ENCODE data around the gene PGC. TPM values are rescaled to one million over a fixed set of nuclear protein-coding genes. Genes with fewer than 3 reads are reported as not detected.

PGC gene
- total RNA-seq, 2 experiments from 2014 or later: not detected

GRCh38 chr6:41785254-41785653, 38.1 kb upstream of the PGC start:
- Mint-ChIP-seq H3K27ac (no peak overlapping the region), H3K9me3 (ENCODE audit: low read depth) (no peaks in the 10 kb centered on the region), H3K27me3 (peaks cover 7% of the 10 kb centered on the region), H3K4me3 (peak overlapping the region; percentile 34), H3K36me3 (ENCODE audit: low read depth) (peaks cover 16% of the 10 kb centered on the region), H3K4me1 (peaks cover 20% of the 10 kb centered on the region)
- ATAC-seq: no peak
- POLR2A ChIA-PET: no interaction called here
- CTCF ChIA-PET: interaction anchor here (0.6 to 5.4 kb wide), 7 partner anchors 10 to 267 kb away, joined by 3 to 63 read pairs (median 5); no protein-coding TSS in a partner anchor
- no peak for DNase-seq
- intact Hi-C loops (cut with DNase I, micrococcal nuclease): loop anchor here (5.0 to 10.0 kb wide), 4 partner anchors 780 to 1270 kb away; partner anchors contain the start of genes BICRAL (in 1 of the 2), CUL7 (in 1 of the 2), KLC4 (in 1 of the 2) and MRPL2 (in 1 of the 2)

DNA sequence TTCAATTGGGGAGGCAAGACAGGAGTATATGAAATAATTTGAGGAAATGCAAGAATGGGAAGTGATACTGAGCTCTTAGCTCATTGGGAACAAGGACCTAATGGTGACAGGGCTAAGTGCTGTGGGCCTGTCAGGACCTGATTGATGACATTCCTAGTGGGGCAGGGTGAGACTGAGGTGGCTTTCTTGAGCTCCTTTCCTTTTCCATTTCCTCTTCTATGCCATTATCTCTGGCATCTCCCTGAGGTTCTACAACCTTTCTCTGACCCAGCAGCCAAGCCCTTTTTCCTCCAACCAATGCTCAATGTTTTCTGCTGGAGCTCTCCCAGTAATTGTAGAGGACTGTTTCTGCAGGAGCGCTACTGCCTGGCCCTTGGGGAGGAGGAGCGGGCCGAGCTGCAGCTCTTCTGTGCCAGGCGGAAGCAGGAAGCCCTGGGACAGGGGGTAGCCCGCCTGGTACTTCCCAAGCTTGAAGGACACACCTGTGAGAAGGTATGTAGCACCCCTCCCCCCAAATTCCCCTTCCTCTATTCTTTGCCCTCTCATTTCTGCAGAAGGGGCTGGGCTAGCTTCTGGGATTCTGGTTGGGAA, 37.5 kb upstream of the PGC start:
- DNase-seq (no peak), ATAC-seq (no peak)
- peaks cover 7% of the 10 kb centered on the region for H3K27me3 Mint-ChIP-seq
- ChIA-PET CTCF (interaction anchor here (0.6 to 5.4 kb wide), 15 partner anchors 9 to 777 kb away, joined by 3 to 63 read pairs (median 3); partner anchors contain the start of gene MRPS10), POLR2A (no interaction called here)
- H3K4me1 Mint-ChIP-seq: peaks cover 16% of the 10 kb centered on the region
- H3K27ac Mint-ChIP-seq: no peak overlapping the region
- peaks cover 11% of the 10 kb centered on the region for H3K36me3 Mint-ChIP-seq (ENCODE audit: low read depth)
- intact Hi-C loops (cut with DNase I, micrococcal nuclease): loop anchor here (5.0 to 10.0 kb wide), 6 partner anchors 153 to 1270 kb away; partner anchors contain the start of genes BICRAL (in 1 of the 2), CUL7 (in 1 of the 2), KLC4 (in 1 of the 2) and MRPL2 (in 1 of the 2)
- peak overlapping the region; percentile 34 for H3K4me3 Mint-ChIP-seq
- no peaks in the 10 kb centered on the region for H3K9me3 Mint-ChIP-seq (ENCODE audit: low read depth)

GRCh38 chr6:41783106-41783780, 36.0 kb upstream of the PGC start:
- no peak overlapping the region for H3K27ac Mint-ChIP-seq
- H3K4me1 Mint-ChIP-seq: peaks cover 15% of the 10 kb centered on the region
- no peak for ATAC-seq
- intact Hi-C loops (cut with DNase I, micrococcal nuclease): loop anchor here (5.0 to 10.0 kb wide), 5 partner anchors 154 to 1272 kb away; partner anchors contain the start of genes BICRAL (in 1 of the 2), CUL7 (in 1 of the 2), KLC4 (in 1 of the 2) and MRPL2 (in 1 of the 2)
- ChIA-PET POLR2A (interaction anchor here (0.6 kb wide), 1 partner anchor 313 kb away, joined by 3 read pairs; no protein-coding TSS in a partner anchor), CTCF (interaction anchor here (0.9 kb wide), 1 partner anchor 434 kb away, joined by 3 read pairs; no protein-coding TSS in a partner anchor)
- no peaks in the 10 kb centered on the region for H3K9me3 Mint-ChIP-seq (ENCODE audit: low read depth)
- H3K36me3 Mint-ChIP-seq (ENCODE audit: low read depth): peaks cover 2% of the 10 kb centered on the region
- peaks cover 7% of the 10 kb centered on the region for H3K27me3 Mint-ChIP-seq
- H3K4me3 Mint-ChIP-seq: no peak overlapping the region
- DNase-seq: no peak

DNA sequence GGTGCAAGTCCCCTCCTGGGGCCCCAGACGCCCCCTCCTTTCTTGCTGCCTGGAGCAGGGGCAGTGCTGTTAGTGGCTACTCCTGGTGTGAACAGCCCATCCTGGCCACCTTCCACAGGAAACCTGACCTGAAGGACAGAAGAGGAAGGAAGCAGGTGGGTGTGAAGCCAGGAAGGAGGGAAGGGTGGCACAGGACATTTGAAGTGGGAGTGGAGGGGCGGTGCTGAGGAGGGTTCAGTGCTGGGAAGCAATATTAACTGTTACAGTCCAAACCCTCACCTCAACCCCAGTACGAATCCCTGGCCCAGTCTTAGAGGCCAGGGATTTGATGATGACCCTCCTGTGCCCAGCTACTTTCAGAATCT, 34.2 kb upstream of the PGC start:
- no peak overlapping the region for H3K27ac Mint-ChIP-seq
- H3K9me3 Mint-ChIP-seq (ENCODE audit: low read depth): no peaks in the 10 kb centered on the region
- ChIA-PET POLR2A (no interaction called here), CTCF (interaction anchor here (0.6 to 1.5 kb wide), 7 partner anchors 66 to 555 kb away, joined by 3 to 6 read pairs (median 3); partner anchors contain the start of gene TAF8)
- H3K27me3 Mint-ChIP-seq: peaks cover 7% of the 10 kb centered on the region
- H3K4me1 Mint-ChIP-seq: peaks cover 18% of the 10 kb centered on the region
- peaks cover 3% of the 10 kb centered on the region for H3K36me3 Mint-ChIP-seq (ENCODE audit: low read depth)
- DNase-seq (no peak), ATAC-seq (no peak)
- intact Hi-C loops (cut with DNase I, micrococcal nuclease): loop anchor here (2.0 to 10.0 kb wide), 6 partner anchors 156 to 1273 kb away; partner anchors contain the start of genes BICRAL (in 1 of the 2), CUL7 (in 1 of the 2), KLC4 (in 1 of the 2) and MRPL2 (in 1 of the 2)
- H3K4me3 Mint-ChIP-seq: peak overlapping the region; percentile 53

GRCh38 chr6:41780551-41781365, 33.6 kb upstream of the PGC start, which contains the start of gene PRICKLE4:
PRICKLE4 (plus strand) TSS chr6:41780782; CDS start chr6:41783474, 2,692 bp downstream.
- Mint-ChIP-seq H3K36me3 (ENCODE audit: low read depth) (peaks cover 3% of the 10 kb centered on the region), H3K4me1 (peaks cover 18% of the 10 kb centered on the region), H3K27me3 (peaks cover 7% of the 10 kb centered on the region), H3K4me3 (peak within 1 kb of the TSS; percentile 80), H3K9me3 (ENCODE audit: low read depth) (no peaks in the 10 kb centered on the region), H3K27ac (no peak within 1 kb of the TSS)
- ATAC-seq (no peak), DNase-seq (no peak)
- intact Hi-C loops (cut with DNase I, micrococcal nuclease): loop anchor here (1.0 to 10.0 kb wide), 15 partner anchors 45 to 1274 kb away; partner anchors contain the start of genes MRPS10 (in 2 of the 2), BICRAL (in 1 of the 2), CUL7 (in 1 of the 2) and KLC4 (in 1 of the 2)
- ChIA-PET CTCF (interaction anchor here (0.6 to 1.5 kb wide), 5 partner anchors 67 to 555 kb away, joined by 3 to 6 read pairs (median 3); partner anchors contain the start of gene TAF8), POLR2A (no interaction called here)

GRCh38 chr6:41779788-41780550, 32.8 kb upstream of the PGC start, which contains the start of gene FRS3:
FRS3 (minus strand) TSS chr6:41779900; CDS start chr6:41776987, 2,913 bp downstream.
- Mint-ChIP-seq H3K36me3 (ENCODE audit: low read depth) (peaks cover 3% of the 10 kb centered on the region), H3K27me3 (peaks cover 7% of the 10 kb centered on the region), H3K4me1 (peaks cover 18% of the 10 kb centered on the region), H3K27ac (peak within 1 kb of the TSS; percentile 75), H3K9me3 (ENCODE audit: low read depth) (no peaks in the 10 kb centered on the region), H3K4me3 (peak within 1 kb of the TSS; percentile 85)
- intact Hi-C loops (cut with DNase I, micrococcal nuclease): loop anchor here (1.0 to 10.0 kb wide), 18 partner anchors 7 to 1275 kb away; partner anchors contain the start of genes MRPS10 (in 2 of the 2), BICRAL (in 1 of the 2), CUL7 (in 1 of the 2) and KLC4 (in 1 of the 2)
- ChIA-PET POLR2A (no interaction called here), CTCF (no interaction called here)
- ATAC-seq (peak; percentile 98), DNase-seq (peak; percentile 100)

GRCh38 chr6:41779336-41779735, 32.1 kb upstream of the PGC start:
- H3K4me3 Mint-ChIP-seq: peak overlapping the region; percentile 85
- CTCF ChIA-PET: no interaction called here
- ATAC-seq: no peak
- intact Hi-C loops (cut with DNase I, micrococcal nuclease): loop anchor here (1.0 to 10.0 kb wide), 3 partner anchors 8 to 177 kb away; partner anchors contain the start of gene TOMM6 (in 1 of the 2)
- H3K4me1 Mint-ChIP-seq: peaks cover 18% of the 10 kb centered on the region
- POLR2A ChIA-PET: no interaction called here
- no peaks in the 10 kb centered on the region for H3K9me3 Mint-ChIP-seq (ENCODE audit: low read depth)
- H3K36me3 Mint-ChIP-seq (ENCODE audit: low read depth): peaks cover 3% of the 10 kb centered on the region
- peaks cover 7% of the 10 kb centered on the region for H3K27me3 Mint-ChIP-seq
- no peak for DNase-seq
- peak overlapping the region; percentile 75 for H3K27ac Mint-ChIP-seq

DNA sequence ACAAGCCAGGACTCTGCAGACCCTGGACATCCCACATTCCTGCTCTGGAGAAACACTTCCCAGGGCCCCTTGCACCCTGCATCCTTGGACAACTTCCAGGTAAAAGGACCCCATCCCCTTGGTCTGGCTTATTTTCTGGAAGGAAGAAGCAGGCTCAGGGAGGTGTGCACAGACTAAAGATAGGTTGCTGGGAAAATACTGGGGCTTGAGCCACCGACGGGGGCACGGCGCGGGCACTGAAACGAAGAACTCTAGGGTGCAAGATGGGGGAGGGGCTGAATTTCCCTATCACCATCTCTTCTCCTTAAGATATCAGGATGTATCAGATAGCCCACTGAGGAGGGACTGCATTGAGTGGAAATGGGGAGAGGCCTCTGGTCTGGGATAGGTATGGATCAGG, 31.7 kb upstream of the PGC start:
- Mint-ChIP-seq H3K27me3 (peaks cover 7% of the 10 kb centered on the region), H3K9me3 (ENCODE audit: low read depth) (no peaks in the 10 kb centered on the region), H3K4me1 (peaks cover 18% of the 10 kb centered on the region), H3K36me3 (ENCODE audit: low read depth) (peaks cover 3% of the 10 kb centered on the region), H3K27ac (peak overlapping the region; percentile 75), H3K4me3 (peak overlapping the region; percentile 85)
- ChIA-PET CTCF (interaction anchor here (0.7 to 3.4 kb wide), 3 partner anchors 8 to 265 kb away, joined by 3 to 24 read pairs (median 4); partner anchors contain the start of gene TOMM6), POLR2A (no interaction called here)
- ATAC-seq (no peak), DNase-seq (no peak)
- intact Hi-C loops (cut with DNase I, micrococcal nuclease): loop anchor here (1.0 to 10.0 kb wide), 3 partner anchors 8 to 177 kb away; partner anchors contain the start of gene TOMM6 (in 1 of the 2)

- no peaks in the 10 kb centered on the region for H3K9me3 Mint-ChIP-seq (ENCODE audit: low read depth)
- DNase-seq (no peak), ATAC-seq (no peak)
- POLR2A ChIA-PET: interaction anchor here (0.6 kb wide), 1 partner anchor 10 kb away, joined by 5 read pairs; the partner anchor contains the start of gene TOMM6
- peaks cover 18% of the 10 kb centered on the region for H3K4me1 Mint-ChIP-seq
- intact Hi-C loops (cut with DNase I, micrococcal nuclease): loop anchor here in 1 of 2 experiments (5.0 to 10.0 kb wide), 2 partner anchors 73 to 175 kb away; no protein-coding TSS in a partner anchor
- no peak overlapping the region for H3K4me3 Mint-ChIP-seq
- H3K27me3 Mint-ChIP-seq: peaks cover 7% of the 10 kb centered on the region
- CTCF ChIA-PET: interaction anchor here (0.5 to 3.4 kb wide), 4 partner anchors 9 to 439 kb away, joined by 3 to 24 read pairs (median 4); partner anchors contain the start of gene TOMM6
- peaks cover 3% of the 10 kb centered on the region for H3K36me3 Mint-ChIP-seq (ENCODE audit: low read depth)
- no peak overlapping the region for H3K27ac Mint-ChIP-seq
Measured at GRCh38 chr6:41777551-41778285, 30.5 kb upstream of the PGC start.
